WI38 (cell line): ENCODE results near the gene PIGK.

ENCODE experiments used
- H3K4me3 ChIP-seq: 2 replicates; pipeline ENCODE4 v1.5.1; 2011; ENCODE audit warnings: low read depth, mild to moderate bottlenecking, control low read depth, low read length
- TF ChIP-seq, protein P1 (sequence below): IDR thresholded peaks from 2 replicates; pipeline ENCODE4 v1.5.1; 2012; ENCODE audit warnings: low read depth, mild to moderate bottlenecking, control low read depth, low read length

The PIGK gene

DNA sequence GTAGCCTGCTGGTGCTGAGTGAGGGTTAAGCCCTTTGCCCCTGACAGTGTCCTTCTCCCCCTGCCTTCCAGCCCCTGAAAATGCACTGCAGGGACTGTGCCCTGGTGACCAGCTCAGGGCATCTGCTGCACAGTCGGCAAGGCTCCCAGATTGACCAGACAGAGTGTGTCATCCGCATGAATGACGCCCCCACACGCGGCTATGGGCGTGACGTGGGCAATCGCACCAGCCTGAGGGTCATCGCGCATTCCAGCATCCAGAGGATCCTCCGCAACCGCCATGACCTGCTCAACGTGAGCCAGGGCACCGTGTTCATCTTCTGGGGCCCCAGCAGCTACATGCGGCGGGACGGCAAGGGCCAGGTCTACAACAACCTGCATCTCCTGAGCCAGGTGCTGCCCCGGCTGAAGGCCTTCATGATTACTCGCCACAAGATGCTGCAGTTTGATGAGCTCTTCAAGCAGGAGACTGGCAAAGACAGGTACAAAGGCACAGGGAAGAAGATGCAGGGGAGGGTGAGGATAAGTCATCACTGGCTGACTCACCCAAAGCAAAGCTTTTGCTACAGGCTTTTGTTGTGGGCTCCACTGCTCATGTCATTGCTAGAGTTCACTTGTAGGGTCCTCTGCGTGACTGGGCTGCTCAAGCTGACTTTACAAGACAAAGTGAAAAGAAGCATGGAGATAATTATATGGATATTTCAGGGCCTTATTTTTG is 174.9 kb downstream of the PIGK start:
- H3K4me3 ChIP-seq = no peak overlapping the region
- TF ChIP-seq, protein P1, sequence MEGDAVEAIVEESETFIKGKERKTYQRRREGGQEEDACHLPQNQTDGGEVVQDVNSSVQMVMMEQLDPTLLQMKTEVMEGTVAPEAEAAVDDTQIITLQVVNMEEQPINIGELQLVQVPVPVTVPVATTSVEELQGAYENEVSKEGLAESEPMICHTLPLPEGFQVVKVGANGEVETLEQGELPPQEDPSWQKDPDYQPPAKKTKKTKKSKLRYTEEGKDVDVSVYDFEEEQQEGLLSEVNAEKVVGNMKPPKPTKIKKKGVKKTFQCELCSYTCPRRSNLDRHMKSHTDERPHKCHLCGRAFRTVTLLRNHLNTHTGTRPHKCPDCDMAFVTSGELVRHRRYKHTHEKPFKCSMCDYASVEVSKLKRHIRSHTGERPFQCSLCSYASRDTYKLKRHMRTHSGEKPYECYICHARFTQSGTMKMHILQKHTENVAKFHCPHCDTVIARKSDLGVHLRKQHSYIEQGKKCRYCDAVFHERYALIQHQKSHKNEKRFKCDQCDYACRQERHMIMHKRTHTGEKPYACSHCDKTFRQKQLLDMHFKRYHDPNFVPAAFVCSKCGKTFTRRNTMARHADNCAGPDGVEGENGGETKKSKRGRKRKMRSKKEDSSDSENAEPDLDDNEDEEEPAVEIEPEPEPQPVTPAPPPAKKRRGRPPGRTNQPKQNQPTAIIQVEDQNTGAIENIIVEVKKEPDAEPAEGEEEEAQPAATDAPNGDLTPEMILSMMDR = no peak

- no peak overlapping the region for H3K4me3 ChIP-seq
Measured at GRCh38 chr1:77040826-77041225, 178.4 kb downstream of the PIGK start.

DNA sequence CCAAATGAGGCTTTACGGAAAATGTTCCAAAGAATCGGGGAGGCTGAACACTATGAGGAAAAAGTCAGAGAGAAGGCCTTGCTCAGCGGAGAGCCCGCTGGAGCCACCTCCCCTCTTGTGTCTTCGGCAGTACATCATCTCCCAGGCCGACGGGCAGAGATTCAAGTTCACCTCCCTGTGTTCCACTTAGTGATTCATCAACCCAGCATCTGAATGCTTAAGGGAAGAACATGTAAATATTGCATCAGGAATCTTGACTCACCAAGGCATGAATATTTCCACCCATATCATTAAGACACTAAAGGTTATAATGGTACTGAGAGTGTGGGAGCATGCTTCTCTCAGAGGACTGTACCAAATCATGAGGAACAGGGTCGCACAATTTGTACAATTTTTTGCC is 179.5 kb downstream of the PIGK start:
- no peak overlapping the region for H3K4me3 ChIP-seq
- TF ChIP-seq, protein P1 = no peak

More at GRCh38 chr1:77040826-77041225, 178.4 kb downstream of the PIGK start:
- TF ChIP-seq, protein P1 = no peak

DNA sequence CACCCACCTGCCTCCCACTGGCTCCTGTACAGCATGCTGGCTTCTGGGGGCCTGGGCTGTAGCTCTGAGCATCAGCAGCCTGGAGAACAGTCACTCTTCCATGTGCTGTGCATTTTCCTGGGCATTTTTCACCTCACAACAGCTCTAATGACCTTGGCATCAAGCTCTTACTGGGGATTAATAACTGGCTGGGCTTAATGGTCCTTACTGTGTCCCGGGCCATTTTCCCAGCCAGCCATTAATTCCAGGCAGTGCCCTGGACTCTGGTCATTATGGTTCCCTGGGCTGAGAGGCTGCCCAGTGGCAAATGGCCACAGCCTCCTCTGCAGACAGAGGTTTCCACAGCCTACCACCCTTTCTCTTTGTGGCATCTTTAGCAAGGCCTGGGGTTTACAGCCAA is 180.1 kb downstream of the PIGK start:
- no peak overlapping the region for H3K4me3 ChIP-seq
- TF ChIP-seq, protein P1 = no peak
